Endothelial cell of umbilical vein (primary cell): ENCODE measurements around the gene UBE2E1. TPM values are rescaled to one million over a fixed set of nuclear protein-coding genes. Genes with fewer than 3 reads are reported as not detected.

Source experiments
- BruUV-seq: library from RNA; stranded (reverse); fragments of 400-500 nt; replicated peaks from 2 replicates; lab custom pipeline; 2021; lab: Mats Ljungman, UMichigan
- CTCF ChIA-PET: fragments of 300-600, 350-600 bp; sonication (Branson Sonifier 250); formaldehyde crosslinking; loops from one replicate; lab custom pipeline; 2021; ENCODE audit warnings: antibody characterized with exemption, inconsistent platforms; lab: Charles Lee
- POLR2A ChIA-PET: fragments of 300-600, 350-600 bp; sonication (Branson Sonifier 250); formaldehyde crosslinking; loops from one replicate; lab custom pipeline; 2021; ENCODE audit warnings: antibody characterized with exemption, inconsistent platforms; lab: Charles Lee
- DNase-seq: peaks from one replicate; pipeline ENCODE4 v3.0.0-alpha.2; 2011; ENCODE audit warnings: low read depth, low spot score
- FAIRE-seq: peaks from 2 replicates; lab custom pipeline; 2011; peaks lifted over from hg19 to GRCh38; lab: Jason Lieb, UNC
- H2AFZ ChIP-seq: 2 replicates; pipeline ENCODE4 v1.6.0; 2012; ENCODE audit warnings: low read depth, low read length, control low read depth, inconsistent platforms
- H3K27ac ChIP-seq: 2 replicates; pipeline ENCODE4 v1.5.1; 2011; ENCODE audit warnings: low read depth, mild to moderate bottlenecking, control low read depth, low read length, moderate library complexity; ENCODE audit not compliant: insufficient read depth
- H3K27me3 ChIP-seq, 2 experiments: 2 replicates each; pipeline versions ENCODE4 v1.6.0 to v1.6.1; 2011; ENCODE audit warnings: low read length in 2 of 2, mixed read lengths in 1 of 2; ENCODE audit not compliant: control insufficient read depth in 2 of 2, insufficient read depth in 2 of 2
- H3K36me3 ChIP-seq, 2 experiments: 2 replicates in 1 of 2; 3 replicates in 1 of 2; pipeline ENCODE4 v1.5.1; 2011; ENCODE audit warnings: low read length in 2 of 2, mild to moderate bottlenecking in 1 of 2, moderate library complexity in 1 of 2; ENCODE audit not compliant: control insufficient read depth in 2 of 2, insufficient read depth in 2 of 2; ENCODE audit errors: extremely low read depth in 1 of 2
- H3K4me1 ChIP-seq: 3 replicates; pipeline ENCODE4 v1.5.1; 2011; ENCODE audit warnings: mild to moderate bottlenecking, low read length; ENCODE audit not compliant: control insufficient read depth, insufficient read depth; ENCODE audit errors: extremely low read depth
- H3K4me2 ChIP-seq: 2 replicates; pipeline ENCODE4 v1.6.1; 2011; ENCODE audit warnings: low read length, control low read depth, mixed read lengths; ENCODE audit not compliant: insufficient read depth
- H3K4me3 ChIP-seq, 3 experiments: fragments of 200-600 bp in 1 of 3; sonication (generic), shearing (Covaris generic) in 1 of 3; replicated peaks in 1 of 3; 2 replicates each; pipeline ENCODE4 v1.5.1; 2011 to 2016; ENCODE audit warnings: control low read depth in 3 of 3, low read length in 3 of 3, mild to moderate bottlenecking in 2 of 3, inconsistent platforms in 1 of 3, low read depth in 1 of 3, moderate library complexity in 1 of 3; ENCODE audit not compliant: insufficient read depth in 1 of 3
- H3K79me2 ChIP-seq: 2 replicates; pipeline ENCODE4 v1.6.0; 2012; ENCODE audit warnings: low read length, inconsistent platforms; ENCODE audit not compliant: control insufficient read depth, insufficient read depth
- H3K9ac ChIP-seq: replicated peaks from 2 replicates; pipeline ENCODE3; 2011; ENCODE audit warnings: low read length, control low read depth; ENCODE audit not compliant: insufficient read depth; ENCODE audit errors: extremely low read depth
- H3K9me1 ChIP-seq: replicated peaks from 3 replicates; pipeline ENCODE4 v1.6.0; 2011; ENCODE audit warnings: mild to moderate bottlenecking, low read length; ENCODE audit not compliant: control insufficient read depth, insufficient read depth; ENCODE audit errors: extremely low read depth
- H3K9me3 ChIP-seq: replicated peaks from 2 replicates; pipeline ENCODE4 v1.5.1; 2012; ENCODE audit warnings: low read length, inconsistent platforms; ENCODE audit not compliant: control insufficient read depth, insufficient read depth
- H4K20me1 ChIP-seq: replicated peaks from 2 replicates; pipeline ENCODE3; 2011; ENCODE audit warnings: mild to moderate bottlenecking, low read length; ENCODE audit not compliant: control insufficient read depth, insufficient read depth; ENCODE audit errors: extremely low read depth
- EZH2 ChIP-seq: IDR thresholded peaks from 2 replicates; pipeline ENCODE4 v1.6.1; 2012; ENCODE audit warnings: borderline replicate concordance, low read depth, mild to moderate bottlenecking, moderate library complexity, low read length, inconsistent platforms; ENCODE audit not compliant: severe bottlenecking
- FOS ChIP-seq: IDR thresholded peaks from 2 replicates; pipeline ENCODE4 v1.6.1; 2011; ENCODE audit warnings: mild to moderate bottlenecking, low read length, moderate library complexity, borderline replicate concordance; ENCODE audit not compliant: insufficient read depth
- GATA2 ChIP-seq: IDR thresholded peaks from 2 replicates; pipeline ENCODE4 v1.7.0; 2011; ENCODE audit warnings: low read depth, mild to moderate bottlenecking, moderate library complexity, mixed read lengths, low read length; ENCODE audit not compliant: insufficient read length, insufficient read depth
- JUN ChIP-seq: IDR thresholded peaks from 2 replicates; pipeline ENCODE4 v1.6.1; 2011; ENCODE audit warnings: borderline replicate concordance, low read depth; ENCODE audit not compliant: insufficient read length, insufficient read depth
- MYC ChIP-seq: IDR thresholded peaks from one replicate; pipeline ENCODE4 v1.6.1; 2011; ENCODE audit warnings: mild to moderate bottlenecking, low read depth, low read length
- POLR2A ChIP-seq: IDR thresholded peaks from 2 replicates; pipeline ENCODE4 v1.6.1; 2012; ENCODE audit warnings: low read depth, mild to moderate bottlenecking, control low read depth, low read length
- POLR2AphosphoS5 ChIP-seq: IDR thresholded peaks from 2 replicates; pipeline ENCODE4 v1.6.1; 2012; ENCODE audit warnings: low read depth, mild to moderate bottlenecking, control low read depth, low read length, moderate library complexity; ENCODE audit not compliant: insufficient read depth
- dilution Hi-C: fragments of 300-500 bp; cut with MboI; formaldehyde crosslinking; loops from one replicate; pipeline ENCODE4 v1.15.0; 2019; ENCODE audit warnings: low sequenced_read_pairs; ENCODE audit not compliant: extremely low pct_ligation_motif_present
- intact Hi-C: fragments of 100-400 bp; cut with micrococcal nuclease; formaldehyde crosslinking; loops from one replicate; pipeline ENCODE4 v1.10.0; 2022
- polyA plus RNA-seq, 4 experiments: library from polyadenylated mRNA; depleted of rRNA in 3 of 4; stranded (reverse) in 3 of 4; unstranded in 1 of 4; fragments of >200 nt; gene quantifications; 2 replicates each; pipeline versions ENCODE4 v1.2.1 to v1.2.3, GENCODE V29; 2011 to 2012; ENCODE audit warnings: missing spikeins in 1 of 4
- total RNA-seq: library from RNA; stranded (reverse); gene quantifications from 2 replicates; pipeline ENCODE4 v1.2.3, GENCODE V29; 2021
- TF ChIP-seq, protein P1 (sequence below): IDR thresholded peaks from 2 replicates; pipeline ENCODE4 v1.6.1; 2011; ENCODE audit not compliant: insufficient read depth, insufficient read length
- TF ChIP-seq, protein P2 (sequence below), 2 donors: IDR thresholded peaks; 1 replicate in 1 of 2; 2 replicates in 1 of 2; pipeline ENCODE4 v1.5.1; 2011; ENCODE audit warnings: low read length in 2 of 2, mild to moderate bottlenecking in 2 of 2, moderate library complexity in 2 of 2, control low read depth in 1 of 2, inconsistent platforms in 1 of 2, low read depth in 1 of 2; ENCODE audit not compliant: insufficient read depth in 1 of 2; ENCODE audit errors: extremely low read depth in 1 of 2

UBE2E1 gene
- total and polyA plus RNA-seq, 2 donors (not counting 3 experiments of a cell fraction or from before 2014, with no cell fraction given): 72.7 to 114 TPM

DNA sequence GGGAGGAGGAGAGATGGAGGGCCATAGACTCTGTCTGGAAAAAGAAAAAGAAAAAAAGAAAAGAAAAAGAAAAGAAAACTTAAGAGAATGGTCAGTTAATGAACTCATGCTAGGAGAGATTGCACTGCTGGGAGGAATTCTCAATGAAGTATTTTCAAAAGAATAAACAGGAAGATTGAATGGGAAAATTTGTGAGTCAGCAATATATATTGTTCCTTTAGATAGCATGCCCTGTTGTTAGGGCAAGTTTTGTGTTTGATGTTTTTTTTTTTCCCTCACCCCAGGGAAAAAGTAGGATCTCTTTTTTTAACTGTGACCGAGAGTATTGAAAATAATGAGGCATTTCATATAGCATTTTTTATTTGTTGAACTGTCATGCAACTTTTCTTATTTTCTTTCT, 131.5 kb downstream of the UBE2E1 start:
- Histone ChIP-seq H3K4me1 (no peaks in the 10 kb centered on the region), H3K79me2 (no peaks in the 10 kb centered on the region), H3K9me1 (no peaks in the 10 kb centered on the region), H3K9me3 (no peaks in the 10 kb centered on the region), H3K4me3 (no peak overlapping the region), H3K4me2 (no peak overlapping the region), H3K36me3 (no peaks in the 10 kb centered on the region), H3K9ac (no peak overlapping the region), H4K20me1 (no peaks in the 10 kb centered on the region), H2AFZ (no peak overlapping the region), H3K27ac (no peak overlapping the region), H3K27me3 (no peaks in the 10 kb centered on the region)
- FAIRE-seq (peak; percentile 67), DNase-seq (peak; percentile 66)
- intact Hi-C loops (no loop called here), dilution Hi-C loops (no loop called here)
- BruUV-seq: no TSS peak
- ChIA-PET POLR2A (interaction anchor here (1.4 kb wide), 1 partner anchor 20 kb away, joined by 7 read pairs; the partner anchor contains the start of genes NKIRAS1 and RPL15), CTCF (interaction anchor here (0.9 to 1.1 kb wide), 2 partner anchors 9 to 48 kb away, joined by 3 read pairs; no protein-coding TSS in a partner anchor)
- TF ChIP-seq JUN: no peak
- no peak for TF ChIP-seq POLR2A
- no peak for TF ChIP-seq EZH2
- TF ChIP-seq, protein P1, sequence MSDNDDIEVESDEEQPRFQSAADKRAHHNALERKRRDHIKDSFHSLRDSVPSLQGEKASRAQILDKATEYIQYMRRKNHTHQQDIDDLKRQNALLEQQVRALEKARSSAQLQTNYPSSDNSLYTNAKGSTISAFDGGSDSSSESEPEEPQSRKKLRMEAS: no peak
- no peak for TF ChIP-seq MYC
- TF ChIP-seq POLR2AphosphoS5: no peak
- no peak for TF ChIP-seq GATA2
- TF ChIP-seq FOS: no peak
- TF ChIP-seq, protein P2, sequence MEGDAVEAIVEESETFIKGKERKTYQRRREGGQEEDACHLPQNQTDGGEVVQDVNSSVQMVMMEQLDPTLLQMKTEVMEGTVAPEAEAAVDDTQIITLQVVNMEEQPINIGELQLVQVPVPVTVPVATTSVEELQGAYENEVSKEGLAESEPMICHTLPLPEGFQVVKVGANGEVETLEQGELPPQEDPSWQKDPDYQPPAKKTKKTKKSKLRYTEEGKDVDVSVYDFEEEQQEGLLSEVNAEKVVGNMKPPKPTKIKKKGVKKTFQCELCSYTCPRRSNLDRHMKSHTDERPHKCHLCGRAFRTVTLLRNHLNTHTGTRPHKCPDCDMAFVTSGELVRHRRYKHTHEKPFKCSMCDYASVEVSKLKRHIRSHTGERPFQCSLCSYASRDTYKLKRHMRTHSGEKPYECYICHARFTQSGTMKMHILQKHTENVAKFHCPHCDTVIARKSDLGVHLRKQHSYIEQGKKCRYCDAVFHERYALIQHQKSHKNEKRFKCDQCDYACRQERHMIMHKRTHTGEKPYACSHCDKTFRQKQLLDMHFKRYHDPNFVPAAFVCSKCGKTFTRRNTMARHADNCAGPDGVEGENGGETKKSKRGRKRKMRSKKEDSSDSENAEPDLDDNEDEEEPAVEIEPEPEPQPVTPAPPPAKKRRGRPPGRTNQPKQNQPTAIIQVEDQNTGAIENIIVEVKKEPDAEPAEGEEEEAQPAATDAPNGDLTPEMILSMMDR (IDR thresholded peaks at IDR 0.05; ENCODE audit: extremely low read depth in 1 of 2, insufficient read depth in 1 of 2, low read depth in 1 of 2, low read length in 2 of 2): no peak
